PC-3 (cell line): Measurements from ENCODE around the gene ARHGEF3. TPM values are rescaled to one million over a fixed set of nuclear protein-coding genes. Genes with fewer than 3 reads are reported as not detected.
"Not testable (repeated sequence)": the region's sequence is repeated elsewhere in the genome, so short reads cannot be mapped to it uniquely, and the experiment has no call there.

Experiments used
- ATAC-seq: fragments of 200-7000 bp; cut with Tn5 transposase; 2 replicates; pipeline ENCODE4 v1.9.1; 2020; ENCODE audit warnings: mild to moderate bottlenecking, moderate library complexity
- BruUV-seq: library from RNA; stranded (reverse); fragments of 400-500 nt; replicated peaks from 2 replicates; lab custom pipeline; 2021; lab: Mats Ljungman, UMichigan
- CTCF ChIA-PET: fragments of 300-600 bp; sonication (Branson Sonifier 250); formaldehyde crosslinking; loops from one replicate; lab custom pipeline; 2022; ENCODE audit warnings: antibody characterized with exemption; lab: Charles Lee
- POLR2A ChIA-PET: fragments of 300-600 bp; sonication (Branson Sonifier 250); formaldehyde crosslinking; loops from one replicate; lab custom pipeline; 2022; ENCODE audit warnings: antibody characterized with exemption; ENCODE audit not compliant: unreplicated experiment; lab: Charles Lee
- DNase-seq: peaks from one replicate; pipeline ENCODE4 v3.0.0-alpha.2; 2015
- H2AFZ ChIP-seq: fragments of 300-600 bp; sonication (generic); 2 replicates; pipeline ENCODE4 v1.6.0; 2016; ENCODE audit warnings: antibody characterized with exemption, low read length
- H3F3A ChIP-seq: fragments of 300-600 bp; sonication (generic); one replicate; pipeline ENCODE4 v1.6.0; 2017; ENCODE audit warnings: antibody characterized with exemption, low read length, control low read depth, mild to moderate bottlenecking; ENCODE audit not compliant: unreplicated experiment
- H3K27ac ChIP-seq: fragments of 300-600 bp; sonication (generic); 2 replicates; pipeline ENCODE4 v1.5.1; 2016; ENCODE audit warnings: mild to moderate bottlenecking, low read length
- H3K27me3 ChIP-seq: fragments of 300-600 bp; sonication (generic); 2 replicates; pipeline ENCODE4 v1.6.1; 2016; ENCODE audit warnings: low read length, mixed read lengths
- H3K36me3 ChIP-seq: fragments of 300-600 bp; sonication (generic); 2 replicates; pipeline ENCODE4 v1.6.1; 2016; ENCODE audit warnings: low read depth, mixed run types, low read length, mixed read lengths
- H3K4me1 ChIP-seq: fragments of 300-600 bp; sonication (generic); 2 replicates; pipeline ENCODE4 v1.5.1; 2016; ENCODE audit warnings: low read length; ENCODE audit not compliant: insufficient read depth
- H3K4me2 ChIP-seq: fragments of 300-600 bp; sonication (generic); 2 replicates; pipeline ENCODE4 v1.6.0; 2016; ENCODE audit warnings: low read length
- H3K4me3 ChIP-seq: fragments of 300-600 bp; sonication (generic); 2 replicates; pipeline ENCODE4 v1.5.1; 2016; ENCODE audit warnings: mild to moderate bottlenecking, low read length, mixed read lengths
- H3K79me2 ChIP-seq: fragments of 300-600 bp; sonication (generic); 2 replicates; pipeline ENCODE4 v1.6.1; 2017; ENCODE audit warnings: low read length, mixed read lengths
- H3K9ac ChIP-seq: fragments of 300-600 bp; sonication (generic); 2 replicates; pipeline ENCODE4 v1.6.0; 2016; ENCODE audit warnings: mild to moderate bottlenecking, low read length
- H3K9me2 ChIP-seq: fragments of 300-600 bp; sonication (generic); replicated peaks from 2 replicates; pipeline ENCODE4 v1.6.1; 2016; ENCODE audit warnings: mixed run types, low read length, mixed read lengths
- H3K9me3 ChIP-seq: fragments of 300-600 bp; sonication (generic); 2 replicates; pipeline ENCODE4 v1.6.1; 2016; ENCODE audit warnings: low read length, mixed read lengths
- H4K20me1 ChIP-seq: fragments of 300-600 bp; sonication (generic); 2 replicates; pipeline ENCODE4 v1.6.1; 2016; ENCODE audit warnings: low read length, mixed read lengths
- CTCF ChIP-seq: fragments of 300-600 bp; sonication (generic); conservative IDR thresholded peaks from 2 replicates; pipeline ENCODE4 v1.5.1; 2017; ENCODE audit warnings: antibody characterized with exemption, low read depth, mild to moderate bottlenecking, low read length
- EZH2 ChIP-seq: fragments of 300-600 bp; sonication (generic); IDR thresholded peaks from one replicate; pipeline ENCODE4 v1.6.1; 2017; ENCODE audit warnings: antibody characterized with exemption, mild to moderate bottlenecking, low read length; ENCODE audit not compliant: unreplicated experiment
- EZH2phosphoT487 ChIP-seq: fragments of 300-600 bp; sonication (generic); IDR thresholded peaks from 2 replicates; pipeline ENCODE4 v1.6.1; 2018; ENCODE audit warnings: mild to moderate bottlenecking, antibody characterized with exemption, low read length, borderline replicate concordance
- intact Hi-C: fragments of 100-400 bp; cut with micrococcal nuclease; formaldehyde crosslinking; loops from 2 replicates; pipeline ENCODE4 v1.9.0; 2023
- total RNA-seq: library from RNA; depleted of rRNA; stranded (reverse); fragments of >200 nt; gene quantifications from 2 replicates; pipeline ENCODE4 v1.2.3, GENCODE V29; 2014

ARHGEF3 gene
- total RNA-seq, 1 experiment from 2014 or later, result 8.7 TPM

GRCh38 chr3:56761023-56761422 lies 40.7 kb downstream of the ARHGEF3 start:
- ChIA-PET POLR2A (no interaction called here), CTCF (no interaction called here)
- DNase-seq (no peak), ATAC-seq (no peak)
- Histone ChIP-seq H3K79me2 (no peaks in the 10 kb centered on the region), H3K4me1 (peaks cover 10% of the 10 kb centered on the region), H3K36me3 (no peaks in the 10 kb centered on the region), H3K27me3 (no peaks in the 10 kb centered on the region), H3K4me3 (no peak overlapping the region), H3K4me2 (no peak overlapping the region), H3F3A (no peaks in the 10 kb centered on the region), H3K9ac (no peak overlapping the region), H4K20me1 (no peaks in the 10 kb centered on the region), H3K27ac (no peak overlapping the region), H2AFZ (no peak overlapping the region), H3K9me3 (no peaks in the 10 kb centered on the region), H3K9me2 (no peaks in the 10 kb centered on the region)
- BruUV-seq, result no TSS peak
- TF ChIP-seq CTCF (no peak), EZH2 (no peak), EZH2phosphoT487 (no peak)
- intact Hi-C loops, result no loop called here

DNA sequence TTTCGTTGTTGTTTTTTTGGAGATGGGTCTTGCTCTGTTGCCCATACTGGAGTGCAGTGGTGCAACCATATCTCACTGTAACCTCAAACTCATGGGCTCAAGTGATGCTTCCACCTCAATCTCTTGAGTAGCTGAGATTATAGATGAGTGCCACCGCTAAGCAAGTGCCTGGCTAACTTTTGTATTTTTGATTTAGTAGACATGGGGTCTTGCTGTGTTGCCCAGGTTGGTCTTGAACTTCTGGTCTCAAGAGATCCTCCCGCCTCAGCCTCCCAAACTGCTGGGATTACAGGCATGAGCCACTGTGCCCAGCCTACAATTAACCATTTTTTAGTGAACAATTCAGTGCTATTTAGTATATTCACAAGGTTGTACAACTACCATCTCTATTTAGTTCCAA lies 42.2 kb downstream of the ARHGEF3 start:
- H3K36me3 ChIP-seq, result no peaks in the 10 kb centered on the region
- no peaks in the 10 kb centered on the region for H3F3A ChIP-seq
- H3K27ac ChIP-seq, result no peak overlapping the region
- H3K9me2 ChIP-seq, result no peaks in the 10 kb centered on the region
- ATAC-seq (no peak), DNase-seq (no peak)
- no peak overlapping the region for H3K4me2 ChIP-seq
- no peaks in the 10 kb centered on the region for H3K27me3 ChIP-seq
- H4K20me1 ChIP-seq, result no peaks in the 10 kb centered on the region
- TF ChIP-seq EZH2, result no peak
- no peak for TF ChIP-seq CTCF
- TF ChIP-seq EZH2phosphoT487, result no peak
- H3K4me1 ChIP-seq, result peaks cover 10% of the 10 kb centered on the region
- no TSS peak for BruUV-seq
- H3K9me3 ChIP-seq, result no peaks in the 10 kb centered on the region
- no peak overlapping the region for H3K9ac ChIP-seq
- H2AFZ ChIP-seq, result no peak overlapping the region
- H3K4me3 ChIP-seq, result no peak overlapping the region
- ChIA-PET POLR2A (no interaction called here), CTCF (no interaction called here)
- intact Hi-C loops, result loop anchor here (2.0 kb wide), 1 partner anchor 57 kb away; no protein-coding TSS in a partner anchor
- no peaks in the 10 kb centered on the region for H3K79me2 ChIP-seq

DNA sequence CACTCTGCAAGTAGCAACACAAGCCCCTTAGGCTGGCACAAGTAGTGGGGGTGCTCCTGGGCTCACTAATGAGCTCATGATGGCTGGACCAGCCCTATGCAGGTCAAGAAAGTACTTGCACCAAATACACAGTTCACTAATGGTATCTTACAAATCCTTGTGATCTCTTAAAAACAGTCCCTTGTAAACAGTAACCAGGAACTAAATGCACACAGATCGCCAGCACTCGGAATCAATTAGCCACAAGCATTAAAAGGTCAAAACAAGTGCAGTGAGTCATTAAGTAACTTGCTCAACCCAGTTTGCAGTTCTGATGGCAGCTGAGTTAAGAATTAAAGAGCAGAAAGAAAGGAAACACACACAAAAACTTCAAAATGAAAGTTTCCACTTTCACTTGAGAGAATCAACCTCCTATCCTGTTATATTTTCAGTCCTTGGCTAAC lies 43.2 kb downstream of the ARHGEF3 start:
- Histone ChIP-seq H3K9me3 (no peaks in the 10 kb centered on the region), H3F3A (no peaks in the 10 kb centered on the region), H3K27me3 (no peaks in the 10 kb centered on the region), H3K79me2 (no peaks in the 10 kb centered on the region), H3K4me3 (no peak overlapping the region), H3K27ac (peak overlapping the region; percentile 18), H3K4me1 (peaks cover 10% of the 10 kb centered on the region), H3K9me2 (no peaks in the 10 kb centered on the region), H3K4me2 (peak overlapping the region; percentile 68), H3K36me3 (no peaks in the 10 kb centered on the region), H2AFZ (no peak overlapping the region), H4K20me1 (no peaks in the 10 kb centered on the region), H3K9ac (no peak overlapping the region)
- no TSS peak for BruUV-seq
- POLR2A ChIA-PET, result interaction anchor here (0.6 to 0.7 kb wide), 3 partner anchors 30 to 416 kb away, joined by 3 to 13 read pairs (median 4); partner anchors contain the start of gene ARHGEF3
- TF ChIP-seq CTCF (no peak), EZH2 (no peak), EZH2phosphoT487 (no peak)
- intact Hi-C loops, result loop anchor here (1.0 to 2.0 kb wide), 3 partner anchors 25 to 56 kb away; no protein-coding TSS in a partner anchor
- CTCF ChIA-PET, result interaction anchor here (0.9 kb wide), 1 partner anchor 41 kb away, joined by 3 read pairs; no protein-coding TSS in a partner anchor
- ATAC-seq, result peak; percentile 98
- DNase-seq, result peak; percentile 84

- BruUV-seq, H3K4me2 ChIP-seq, H3K9me3 ChIP-seq, H3K36me3 ChIP-seq, H2AFZ ChIP-seq, H3K27ac ChIP-seq, POLR2A ChIA-PET, H3K4me3 ChIP-seq, H3K27me3 ChIP-seq, H3F3A ChIP-seq, ATAC-seq, H3K9ac ChIP-seq, H3K79me2 ChIP-seq, DNase-seq, H3K9me2 ChIP-seq, H4K20me1 ChIP-seq: not testable (repeated sequence)
- CTCF ChIA-PET, result interaction anchor here (0.9 kb wide), 1 partner anchor 42 kb away, joined by 3 read pairs; no protein-coding TSS in a partner anchor
- H3K4me1 ChIP-seq, result peaks cover 10% of the 10 kb centered on the region
- intact Hi-C loops, result loop anchor here (1.0 to 2.0 kb wide), 3 partner anchors 25 to 55 kb away; no protein-coding TSS in a partner anchor
Measured at GRCh38 chr3:56758042-56758441, 43.7 kb downstream of the ARHGEF3 start.
